Colon (tissue), 2 donors: ENCODE data around the gene SNX9.
"Not testable (repeated sequence)": the region's sequence is repeated elsewhere in the genome, so short reads cannot be mapped to it uniquely, and the experiment has no call there.

Experiments used
- FAIRE-seq: peaks from 2 replicates; lab custom pipeline; 2012; peaks lifted over from hg19 to GRCh38; lab: Jason Lieb, UNC
- donor health status: control.
- donor health status: control.

SNX9 gene

DNA sequence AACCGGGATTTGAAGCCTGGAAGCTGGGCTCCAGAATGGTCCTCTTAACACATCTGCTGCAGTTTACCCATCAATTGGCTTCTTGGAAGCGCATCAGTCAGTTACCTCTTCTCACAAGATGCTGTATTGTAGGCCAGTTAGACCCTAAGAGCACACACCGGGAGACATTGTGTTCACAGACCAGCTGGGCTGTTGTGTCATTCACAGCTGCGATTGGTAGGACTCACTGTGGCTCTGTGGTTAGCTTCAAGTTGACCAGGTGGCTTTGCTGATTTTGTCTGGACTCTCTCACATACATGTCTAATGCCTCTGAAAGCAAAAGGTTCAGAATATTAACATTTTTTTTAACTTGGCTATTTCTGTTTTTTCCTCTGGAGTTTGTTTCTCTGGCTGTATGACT lies 64.8 kb downstream of the SNX9 start:
- FAIRE-seq = no peak

DNA sequence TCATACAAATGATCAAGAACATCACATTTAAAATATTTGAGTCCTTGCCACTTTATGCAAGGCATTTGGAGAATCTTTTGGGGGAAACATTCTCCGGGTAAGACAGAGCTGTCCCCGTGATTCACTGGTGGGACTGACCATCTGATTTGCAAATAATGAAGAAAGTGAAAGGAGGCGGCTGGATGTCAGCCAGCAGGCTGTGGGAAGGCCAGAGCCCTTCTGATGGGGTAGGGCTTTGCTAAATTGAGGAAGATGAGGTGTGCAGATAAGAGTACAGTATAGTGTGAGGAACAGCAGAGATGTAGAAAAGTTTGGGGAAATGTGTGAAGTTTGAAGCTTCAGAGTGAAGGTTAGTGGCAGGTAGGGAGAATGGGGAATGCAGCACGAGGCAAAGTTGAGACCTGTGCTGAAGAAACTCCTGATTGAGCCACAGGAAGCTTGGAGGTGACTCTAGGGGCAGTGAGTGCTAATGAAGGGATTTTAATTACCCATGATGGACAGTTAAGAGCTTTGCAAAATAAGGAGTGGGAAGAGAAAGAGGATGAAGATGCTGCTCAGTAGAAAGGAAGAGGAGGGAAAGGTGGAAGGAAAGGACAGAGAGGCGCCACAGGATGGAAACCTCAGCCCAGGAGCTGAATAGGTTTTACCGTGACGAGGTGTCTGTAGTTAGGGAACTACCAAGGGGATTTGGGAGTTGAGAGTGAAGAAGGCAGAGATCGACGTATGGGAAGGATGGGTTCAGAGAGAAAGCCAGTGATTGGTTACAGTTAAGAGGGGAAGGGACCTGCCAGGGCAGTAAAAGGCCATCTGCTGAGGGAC lies 68.7 kb downstream of the SNX9 start:
- FAIRE-seq = no peak

DNA sequence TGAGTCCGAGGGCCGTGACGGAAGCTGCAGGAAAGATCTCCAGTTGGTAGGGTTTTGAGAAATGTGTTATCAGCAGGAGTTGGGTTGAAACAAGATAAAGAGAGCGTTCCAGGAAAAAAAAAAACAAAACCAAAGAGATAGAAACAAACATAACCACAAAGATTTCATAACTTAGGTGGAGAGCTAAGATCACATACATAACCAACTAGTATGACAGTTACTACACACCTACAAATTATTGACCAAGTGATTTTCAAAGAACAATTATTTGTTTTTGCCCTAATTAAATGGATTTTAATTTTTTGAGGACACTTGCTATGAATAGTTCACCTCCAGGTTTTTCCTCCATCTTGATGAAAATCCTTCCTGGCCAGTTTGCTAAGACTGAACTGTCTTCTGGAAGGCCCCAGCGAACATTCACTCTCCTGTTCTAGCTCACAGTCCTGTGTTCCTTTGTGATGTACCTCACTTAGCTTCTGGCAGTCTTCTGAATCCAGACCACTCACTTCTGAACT lies 69.4 kb downstream of the SNX9 start:
- FAIRE-seq = no peak

DNA sequence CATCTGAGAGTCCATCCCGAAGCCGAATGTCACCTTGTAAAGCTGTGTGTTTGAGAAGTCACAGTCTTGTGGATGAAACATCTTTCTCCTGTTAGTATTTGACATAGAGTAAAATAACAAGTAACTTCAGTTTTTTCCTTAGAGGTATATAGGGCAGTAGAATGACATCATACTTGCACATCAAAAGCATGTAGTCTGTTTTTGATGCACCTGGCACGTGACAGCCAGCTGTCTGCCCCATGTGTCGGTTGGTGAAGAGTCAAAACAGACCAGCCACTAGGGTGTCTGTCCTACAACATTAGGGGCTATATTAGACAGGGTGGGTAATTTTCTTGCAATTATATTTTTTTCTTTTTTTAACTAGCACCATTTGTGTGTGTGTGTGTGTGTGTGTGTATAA lies 70.2 kb downstream of the SNX9 start:
- no peak for FAIRE-seq

DNA sequence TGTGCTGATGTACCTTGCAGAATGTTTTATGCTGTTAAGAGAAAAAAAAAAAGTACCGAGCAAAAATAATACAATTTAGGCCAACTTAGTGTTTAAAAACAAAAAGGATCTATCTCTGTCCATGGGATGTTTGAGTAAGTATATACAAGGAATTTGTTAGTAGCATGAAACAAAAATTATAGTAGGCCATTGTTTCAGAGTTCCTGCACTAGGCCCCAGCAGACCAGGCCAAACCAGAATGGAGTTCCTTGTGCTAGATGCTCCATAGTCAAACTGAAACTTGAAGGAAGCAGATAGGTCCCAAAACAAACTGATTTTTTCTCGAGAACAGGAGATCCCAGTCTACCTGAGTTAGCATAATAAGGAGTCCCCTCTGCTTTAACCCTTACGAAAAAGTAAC lies 72.5 kb downstream of the SNX9 start:
- no peak for FAIRE-seq

DNA sequence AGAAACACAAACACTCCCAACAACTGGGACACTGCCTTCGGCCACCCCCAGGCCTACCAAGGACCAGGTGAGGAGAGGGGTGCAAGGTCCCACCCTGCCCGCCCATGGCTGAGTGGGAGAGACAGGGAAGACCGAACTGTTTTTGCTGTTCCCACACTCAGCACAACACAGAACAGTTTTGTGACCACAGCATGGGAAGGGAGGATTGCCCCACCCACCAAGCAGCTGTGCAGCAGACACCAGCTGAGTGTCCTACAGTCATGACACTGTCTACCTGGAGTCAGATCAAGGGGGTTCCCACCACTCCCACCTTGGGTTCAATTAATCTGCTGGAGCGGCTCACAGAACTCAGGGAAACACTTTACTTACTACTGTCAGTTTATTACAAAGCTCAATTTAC lies 73.9 kb downstream of the SNX9 start:
- FAIRE-seq = no peak

DNA sequence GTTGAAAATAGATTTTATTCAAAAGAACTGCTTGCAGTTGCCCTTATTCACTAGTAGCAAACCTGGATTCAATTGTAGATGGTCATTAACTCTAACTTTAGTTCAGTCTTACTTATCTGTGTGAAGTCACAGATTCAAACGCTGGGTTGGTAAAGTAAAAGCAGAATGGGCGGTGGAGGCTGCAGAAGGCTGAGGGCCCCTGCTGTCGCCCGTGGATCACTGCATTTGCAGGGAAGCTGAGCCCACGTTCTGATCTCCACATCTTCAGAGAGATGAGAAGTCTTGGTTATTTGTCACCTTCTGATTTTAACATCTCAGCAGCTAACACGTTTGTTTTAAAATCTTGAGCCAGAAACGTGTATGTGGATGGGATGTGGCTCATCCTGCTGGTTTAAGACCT lies 75.1 kb downstream of the SNX9 start:
- FAIRE-seq = no peak

DNA sequence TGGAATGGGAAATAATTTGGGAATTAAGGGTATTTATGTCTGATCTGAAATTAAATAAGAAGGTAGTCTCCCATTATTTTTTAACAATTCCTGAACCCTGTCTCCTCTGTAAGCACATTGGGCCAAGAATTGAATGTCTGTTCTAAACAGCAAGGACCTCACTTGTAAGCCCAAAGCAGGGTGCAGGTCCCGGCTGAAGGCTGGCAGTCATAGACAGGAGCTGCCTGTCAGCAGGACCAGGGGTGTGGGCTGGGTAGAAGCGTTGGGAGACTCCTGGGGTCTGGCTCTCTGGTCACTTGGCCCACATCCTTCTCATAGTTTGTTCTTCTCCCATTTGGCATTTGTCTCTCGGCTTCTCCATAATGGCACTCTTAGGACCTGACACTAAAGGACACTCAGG lies 75.6 kb downstream of the SNX9 start:
- FAIRE-seq = no peak

DNA sequence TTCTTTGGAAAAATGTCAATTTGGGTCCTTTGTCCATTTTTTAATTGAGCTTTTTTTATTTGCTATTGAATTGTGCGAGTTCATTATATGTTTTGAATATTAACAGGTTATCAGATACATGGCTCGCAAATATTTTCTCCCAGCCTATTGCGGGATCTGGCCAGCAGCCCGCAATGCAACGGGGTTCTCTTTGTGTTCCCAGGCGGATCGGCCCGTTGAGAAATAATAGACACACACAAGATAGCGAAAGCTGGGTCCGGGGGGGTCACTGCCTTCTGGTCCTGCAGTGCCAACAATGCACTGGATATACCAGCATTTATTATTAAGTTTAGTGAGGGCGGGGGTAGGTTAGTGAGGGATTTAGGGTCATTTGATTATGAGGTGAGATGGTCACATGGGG lies 77.2 kb downstream of the SNX9 start:
- not testable (repeated sequence) for FAIRE-seq

DNA sequence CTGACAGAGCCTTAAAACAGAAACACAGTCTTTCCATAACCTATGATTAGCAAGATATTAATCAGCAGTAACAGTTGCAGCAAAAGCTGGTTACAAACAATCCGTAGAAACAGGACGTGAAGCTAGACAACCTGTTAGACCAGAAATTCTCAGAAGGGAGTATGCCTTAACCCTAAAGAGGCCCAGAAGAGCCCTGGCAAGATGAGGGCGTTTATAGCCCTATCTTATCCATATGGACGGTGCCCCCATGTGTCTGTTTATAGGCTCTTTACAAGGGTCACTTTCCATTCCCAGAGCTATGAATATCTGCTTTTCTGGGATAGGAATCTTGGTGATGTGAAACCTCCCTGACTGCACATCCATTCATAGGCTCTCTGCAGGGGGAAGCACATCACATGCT lies 77.7 kb downstream of the SNX9 start:
- not testable (repeated sequence) for FAIRE-seq

DNA sequence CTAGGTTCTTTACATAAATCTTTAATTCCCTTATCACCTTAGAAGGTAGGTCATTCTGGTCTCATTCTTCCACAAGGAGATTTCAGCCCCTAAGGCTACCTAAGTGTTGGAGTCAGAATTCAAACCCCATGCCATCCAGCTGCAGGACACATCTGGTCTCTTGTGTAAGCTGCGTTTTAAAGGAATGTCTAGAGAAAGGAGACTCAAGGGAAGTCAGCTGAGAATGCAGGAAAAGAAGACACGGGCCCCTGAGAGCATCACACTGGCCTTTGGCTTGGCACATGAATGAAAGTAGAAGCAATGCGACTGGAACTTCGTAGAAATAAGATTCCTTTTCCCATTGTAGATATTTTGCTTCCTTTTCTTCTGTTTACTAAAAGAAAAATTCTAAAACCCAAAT lies 82.0 kb downstream of the SNX9 start:
- FAIRE-seq = no peak

DNA sequence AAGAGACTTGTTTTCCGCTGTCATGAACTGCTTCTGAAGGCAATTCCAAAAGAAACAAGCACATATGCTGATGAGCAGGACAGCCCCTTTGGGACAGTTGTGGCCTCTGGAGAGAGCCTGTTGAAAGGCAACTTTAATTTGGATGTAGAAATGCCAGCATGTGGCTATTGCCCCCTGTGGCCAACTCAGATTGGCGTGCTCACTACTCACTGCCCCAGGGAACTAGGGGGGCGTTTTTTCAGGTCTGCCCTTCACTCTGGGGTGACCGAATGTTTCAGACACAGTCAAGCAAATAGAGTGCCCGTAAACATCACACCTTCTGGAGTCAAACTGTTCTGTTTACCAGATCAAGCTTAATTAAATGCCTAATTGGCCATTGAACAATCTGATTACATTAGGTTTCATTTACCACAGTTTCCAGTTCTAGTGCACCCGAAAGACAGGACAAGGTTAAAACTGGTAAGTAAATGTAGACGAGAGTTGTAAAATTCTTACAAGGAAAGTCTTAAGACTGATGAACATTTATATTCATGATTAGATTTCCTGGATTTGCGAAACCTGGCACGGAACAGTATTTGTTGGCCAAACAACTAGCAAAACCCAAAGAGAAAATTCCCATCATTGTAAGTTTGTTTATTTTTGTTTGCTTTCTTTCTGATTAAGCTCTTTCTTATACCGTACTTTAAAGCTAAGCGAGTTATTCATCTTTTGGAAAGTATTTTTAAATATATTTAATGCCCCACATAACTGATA lies 82.7 kb downstream of the SNX9 start:
- FAIRE-seq = no peak

DNA sequence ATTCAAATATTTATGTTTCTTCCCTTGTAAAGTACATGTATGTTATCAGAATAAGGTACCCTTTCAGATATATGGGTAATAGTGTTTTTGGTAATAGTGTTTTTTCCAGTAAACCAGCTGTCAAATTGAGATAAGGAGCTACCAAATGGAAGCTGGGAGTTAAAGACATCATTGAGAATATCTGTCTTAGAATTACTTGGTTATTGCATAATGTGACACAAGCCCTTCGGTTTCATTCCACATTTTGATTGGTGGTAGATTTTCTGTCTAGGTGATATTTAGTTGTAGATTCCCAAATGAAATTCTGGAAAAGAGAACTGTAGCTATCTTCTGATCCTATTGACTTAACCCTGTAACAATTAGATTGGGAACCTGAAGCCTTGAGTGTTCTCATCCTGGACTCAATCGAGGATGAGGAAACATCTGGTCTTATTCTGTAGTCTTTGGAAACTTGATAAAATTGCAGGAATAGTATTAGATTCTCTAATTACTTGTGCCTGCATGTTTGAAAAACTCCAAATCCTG lies 83.6 kb downstream of the SNX9 start:
- FAIRE-seq = no peak

DNA sequence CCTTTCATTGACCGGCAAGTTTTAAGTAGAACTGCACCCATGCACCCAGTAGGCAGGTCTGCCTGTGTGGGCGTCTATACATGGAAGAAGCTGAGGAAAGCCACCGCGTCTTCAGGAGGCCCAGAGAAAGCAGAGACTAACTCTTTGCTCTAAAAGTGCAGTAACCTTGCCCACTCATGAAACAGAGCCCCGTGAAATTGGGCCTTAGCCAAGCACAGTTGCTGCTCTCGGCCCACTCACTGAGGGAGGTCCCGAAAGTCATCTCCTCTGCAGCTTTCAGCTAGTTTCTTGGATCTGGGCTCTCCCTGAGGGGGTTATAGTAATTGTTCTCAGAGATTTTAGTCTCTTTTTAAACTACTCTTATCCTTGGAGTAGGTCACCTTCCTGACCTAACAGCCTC lies 84.6 kb downstream of the SNX9 start:
- no peak for FAIRE-seq

DNA sequence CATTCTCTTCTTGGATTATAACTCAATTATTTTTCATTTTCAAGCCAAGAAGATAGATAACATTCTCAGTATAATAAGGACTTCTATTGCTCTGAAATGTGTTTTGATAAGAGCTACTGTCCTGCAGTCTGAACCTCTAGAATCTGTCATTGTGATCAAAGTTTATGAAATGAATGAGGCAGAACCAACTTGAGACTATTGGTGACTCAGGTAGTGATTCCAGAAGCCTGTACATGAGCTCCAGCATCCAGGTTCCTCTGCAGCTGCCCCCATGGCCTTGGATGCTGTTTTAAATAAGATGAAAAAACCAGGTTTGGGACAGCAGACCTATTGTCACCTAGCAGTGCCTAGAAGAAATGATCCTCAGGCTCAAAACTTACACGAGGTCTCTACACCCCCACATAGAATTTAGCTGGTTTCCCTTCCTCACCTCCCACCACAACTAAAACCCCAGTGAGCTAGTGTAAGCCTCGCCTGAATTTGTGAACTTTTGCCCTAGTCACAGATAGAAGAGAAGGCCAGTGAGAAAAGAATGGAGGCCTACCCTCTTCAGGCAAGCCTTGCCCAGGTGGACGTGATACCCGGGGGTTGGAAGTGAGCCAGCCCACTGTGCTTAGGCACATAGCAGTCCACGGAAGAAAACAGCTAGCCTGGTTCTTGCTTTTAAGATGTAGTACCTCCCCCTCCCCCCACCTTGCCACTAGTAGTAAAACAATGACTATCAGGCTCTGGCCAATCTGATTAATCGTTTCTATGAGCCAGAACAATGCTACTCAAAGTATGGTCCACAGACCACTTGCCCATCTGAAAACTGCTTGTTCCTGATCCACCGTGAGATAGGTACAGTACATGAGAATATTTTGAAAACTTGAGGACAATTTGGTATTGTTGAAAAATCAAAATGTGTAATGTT lies 85.6 kb downstream of the SNX9 start:
- FAIRE-seq = no peak

DNA sequence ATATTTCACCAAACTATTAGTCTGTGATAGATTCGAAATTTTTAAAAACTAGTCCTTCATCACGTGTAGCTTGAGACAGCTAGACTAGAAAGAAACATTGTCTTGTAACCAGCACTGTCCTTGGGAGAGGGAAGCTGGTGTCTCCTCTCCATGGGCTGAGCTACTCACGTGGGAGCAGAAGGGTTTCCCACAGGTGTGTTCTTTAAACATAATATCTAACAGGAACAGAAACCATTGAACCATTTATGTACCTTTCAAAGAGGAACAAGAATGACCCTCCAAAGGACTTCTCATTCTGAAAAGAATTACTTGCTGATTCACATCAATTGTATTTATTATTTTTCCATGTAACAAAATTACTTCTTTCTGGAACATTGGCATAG lies 86.2 kb downstream of the SNX9 start:
- FAIRE-seq = no peak

DNA sequence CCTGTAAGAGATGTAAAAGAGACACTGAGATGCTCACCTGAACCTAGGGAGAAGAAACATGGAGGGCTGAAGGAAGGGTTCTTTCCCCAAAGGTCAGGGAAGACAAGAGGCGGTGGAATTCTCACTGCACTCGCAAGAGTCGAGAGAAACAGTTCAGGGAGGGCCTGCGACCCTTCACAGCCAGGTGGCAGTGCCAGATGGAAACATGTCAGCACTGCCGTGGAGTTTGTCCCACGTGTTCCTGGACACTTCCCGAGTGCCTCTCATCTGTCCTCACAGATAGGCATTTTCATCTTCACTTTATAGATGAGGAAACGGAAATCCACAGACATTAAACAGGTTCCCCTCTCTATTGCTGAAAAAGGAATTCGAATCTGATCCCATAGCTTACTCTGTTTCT lies 88.2 kb downstream of the SNX9 start:
- no peak for FAIRE-seq

DNA sequence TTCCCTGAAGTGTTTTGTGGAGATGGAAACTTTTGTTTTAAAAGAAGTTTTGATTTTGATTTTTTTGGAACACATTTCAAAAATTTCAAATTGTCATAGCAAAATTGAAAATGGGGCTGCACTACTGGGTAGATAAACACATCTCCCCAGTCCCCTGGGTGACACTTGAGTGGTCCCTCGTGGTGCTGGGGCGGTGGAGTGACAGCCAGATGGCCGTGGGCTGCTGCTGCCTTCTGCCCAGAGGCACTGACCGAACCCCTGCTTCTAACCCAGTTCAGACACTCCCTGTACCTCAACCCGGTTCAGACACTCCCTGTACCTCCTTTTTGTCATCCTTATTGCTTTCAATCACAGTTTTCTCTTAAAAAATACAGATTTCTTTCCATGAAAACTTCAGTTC lies 88.7 kb downstream of the SNX9 start:
- FAIRE-seq = no peak

DNA sequence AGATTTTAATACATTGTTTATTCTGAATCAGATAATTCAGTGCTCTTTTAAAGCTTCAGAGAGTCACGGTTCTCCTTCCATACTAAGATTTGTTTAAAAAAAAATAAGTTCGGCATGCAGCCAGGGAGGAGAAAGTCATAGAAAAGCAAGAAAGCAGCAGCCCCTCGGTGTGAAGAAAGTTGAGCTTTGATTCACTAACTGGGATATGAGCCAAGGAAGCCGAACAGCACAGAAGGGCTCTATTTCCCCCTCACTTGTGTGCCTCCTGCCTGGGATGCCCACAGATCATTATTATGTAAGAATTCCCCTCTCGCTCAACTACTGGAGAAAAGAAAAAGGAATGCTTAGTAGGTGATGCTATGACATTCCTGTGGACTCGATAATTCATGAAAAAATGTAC lies 89.3 kb downstream of the SNX9 start:
- no peak for FAIRE-seq

DNA sequence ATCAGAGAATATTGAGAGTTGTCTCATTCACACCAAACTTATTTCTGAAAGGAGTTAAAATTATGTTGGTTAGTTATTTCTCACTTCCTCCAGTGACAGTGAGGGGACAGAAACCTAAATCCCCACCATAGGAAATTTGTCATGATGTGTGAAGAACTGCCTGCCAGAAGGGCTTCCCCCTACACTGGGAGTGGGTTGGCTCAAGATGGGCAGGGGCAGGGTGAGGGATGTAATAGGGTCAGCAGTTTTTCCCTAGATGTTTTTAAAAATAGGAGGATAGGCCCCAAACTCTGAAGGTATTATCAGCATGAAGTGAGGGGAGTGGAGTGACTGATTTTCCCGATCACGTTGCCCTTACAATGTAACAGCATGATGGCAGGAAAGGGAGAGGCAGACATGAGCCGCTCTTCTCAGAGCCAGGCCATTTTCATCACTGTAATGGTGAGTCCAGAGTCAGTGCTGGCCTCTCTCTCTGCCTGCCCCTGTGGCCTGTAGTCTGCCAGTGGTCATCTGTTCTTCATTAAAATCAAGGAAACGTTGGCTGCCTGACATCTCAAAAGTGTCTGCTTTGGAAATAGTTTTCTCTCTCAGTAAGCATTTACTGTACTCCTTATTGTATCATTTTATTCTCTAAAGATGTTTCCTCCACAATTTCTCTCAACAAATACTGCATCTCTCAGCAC lies 98.8 kb downstream of the SNX9 start:
- FAIRE-seq = no peak

DNA sequence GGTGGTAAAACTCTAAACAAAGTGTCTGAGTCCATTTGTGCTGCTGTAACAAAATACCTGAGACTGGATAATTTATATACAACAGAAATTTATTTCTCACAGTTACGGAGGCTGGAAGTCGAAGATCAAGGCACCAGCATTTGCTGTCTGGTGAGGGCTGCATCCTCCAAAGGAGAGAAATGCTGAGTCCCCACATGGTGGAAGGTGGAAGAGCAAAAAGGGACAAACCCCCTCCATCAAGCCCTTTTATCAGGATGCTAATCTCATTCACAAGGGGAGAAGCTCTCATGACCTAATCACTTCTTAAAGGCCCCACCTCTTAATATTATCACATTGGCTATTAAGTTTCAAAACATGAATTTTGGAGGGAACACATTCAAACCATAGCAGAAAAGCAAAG lies 102.7 kb downstream of the SNX9 start:
- FAIRE-seq = no peak

DNA sequence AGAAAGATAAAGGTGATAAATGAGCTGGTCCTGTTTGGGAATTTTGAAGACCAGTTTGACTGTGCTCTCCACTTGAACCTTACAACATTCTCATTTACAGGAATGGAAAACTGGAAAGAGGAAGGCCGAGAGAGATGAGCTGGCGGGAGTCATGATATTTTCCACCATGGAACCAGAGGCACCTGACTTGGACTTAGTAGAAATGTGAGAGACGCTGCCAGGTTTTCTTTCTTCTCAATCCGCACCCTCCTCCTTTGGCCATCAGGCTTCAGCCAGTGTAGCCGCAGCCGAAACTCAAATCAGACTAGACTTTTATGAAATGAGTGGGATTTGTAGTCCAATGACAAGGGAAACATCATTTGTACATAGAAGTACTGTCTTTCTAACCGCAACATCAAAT lies 104.0 kb downstream of the SNX9 start:
- no peak for FAIRE-seq
